ENCODE results near the gene SMCO3. TPM values are rescaled to one million over a fixed set of nuclear protein-coding genes. Genes with fewer than 3 reads are reported as not detected.
A peak's percentile ranks its signal among the peaks of the same experiment; 100 is the strongest.

Gene SMCO3
- total and polyA plus RNA-seq, 2 of the 13 experiments (the other 11 are each of a cell fraction or from before 2014, with no cell fraction given), result 0.29 to 0.42 TPM

- no peak for TF ChIP-seq NR2C2 (CRISPR knock-in tag; IDR thresholded peaks at IDR 0.05; ENCODE audit: borderline replicate concordance)
- TF ChIP-seq TFE3 (CRISPR knock-in tag; IDR thresholded peaks at IDR 0.05), result peak; percentile 49; the same call in 1 of the 2 replicates
- peak; percentile 81; the same call in 1 of the 2 replicates for TF ChIP-seq PRMT3 (CRISPR knock-in tag; IDR thresholded peaks at IDR 0.05; ENCODE audit: borderline replicate concordance, low read depth)
- no peak for TF ChIP-seq ZBTB38 (CRISPR knock-in tag; IDR thresholded peaks at IDR 0.05)
- no peak for TF ChIP-seq MTF2 (CRISPR knock-in tag; IDR thresholded peaks at IDR 0.05; ENCODE audit: borderline replicate concordance)
- TF ChIP-seq ZNF121 (CRISPR knock-in tag; IDR thresholded peaks at IDR 0.05), result no peak
- no peak for TF ChIP-seq IRF1 (CRISPR knock-in tag; IDR thresholded peaks at IDR 0.05; ENCODE audit: low read depth)
- peak; percentile 77 for TF ChIP-seq PHF8 (CRISPR knock-in tag; IDR thresholded peaks at IDR 0.05)
- TF ChIP-seq ZNF333 (CRISPR knock-in tag; IDR thresholded peaks at IDR 0.05; ENCODE audit: borderline replicate concordance), result 0 out of 2 replicates have a peak, but pooled peaks have one; percentile 55
- no peak for TF ChIP-seq ZNF282 (IDR thresholded peaks at IDR 0.05; ENCODE audit: partially characterized antibody)
- 0 out of 2 replicates have a peak, but pooled peaks have one; percentile 39 for TF ChIP-seq ZNF503 (CRISPR knock-in tag; IDR thresholded peaks at IDR 0.05)
- peak; percentile 70; the same call in 1 of the 2 replicates for TF ChIP-seq ZNF713 (CRISPR knock-in tag; IDR thresholded peaks at IDR 0.05)
- no peak for TF ChIP-seq ZBTB14 (CRISPR knock-in tag; IDR thresholded peaks at IDR 0.05)
- peak; percentile 15; the same call in 1 of the 2 replicates for TF ChIP-seq ZNF317 (CRISPR knock-in tag; IDR thresholded peaks at IDR 0.05)
- TF ChIP-seq UBTF (CRISPR knock-in tag; IDR thresholded peaks at IDR 0.05), result peak; percentile 21; the same call in 1 of the 2 replicates
- peak; percentile 60 for TF ChIP-seq NFYB (CRISPR knock-in tag; IDR thresholded peaks at IDR 0.05)
- peak; percentile 79; the same call in 1 of the 2 replicates for TF ChIP-seq BRF2 (CRISPR knock-in tag; IDR thresholded peaks at IDR 0.05)
- TF ChIP-seq ZKSCAN5 (CRISPR knock-in tag; IDR thresholded peaks at IDR 0.05), result no peak
- TF ChIP-seq ZMAT3 (CRISPR knock-in tag; conservative IDR thresholded peaks at IDR 0.05), result peak; percentile 22; the same call in 1 of the 2 replicates
Measured at GRCh38 chr12:14770496-14771461, 43.2 kb downstream of the SMCO3 start (continued).
